C4-2B (cell line): ENCODE measurements around the gene UBE3A.
"Not testable (repeated sequence)": the region's sequence is repeated elsewhere in the genome, so short reads cannot be mapped to it uniquely, and the experiment has no call there.

ENCODE experiments used
- H3K27ac ChIP-seq: fragments of 450-650 bp; 2 replicates; pipeline ENCODE4 v1.5.1; 2017
- ZFX ChIP-seq: fragments of 450-650 bp; IDR thresholded peaks from 2 replicates; pipeline ENCODE4 v1.6.1; 2017
- TF ChIP-seq, protein P1 (sequence below): fragments of 450-650 bp; conservative IDR thresholded peaks from 2 replicates; pipeline ENCODE4 v1.5.1; 2017; ENCODE audit warnings: mild to moderate bottlenecking

UBE3A gene

DNA sequence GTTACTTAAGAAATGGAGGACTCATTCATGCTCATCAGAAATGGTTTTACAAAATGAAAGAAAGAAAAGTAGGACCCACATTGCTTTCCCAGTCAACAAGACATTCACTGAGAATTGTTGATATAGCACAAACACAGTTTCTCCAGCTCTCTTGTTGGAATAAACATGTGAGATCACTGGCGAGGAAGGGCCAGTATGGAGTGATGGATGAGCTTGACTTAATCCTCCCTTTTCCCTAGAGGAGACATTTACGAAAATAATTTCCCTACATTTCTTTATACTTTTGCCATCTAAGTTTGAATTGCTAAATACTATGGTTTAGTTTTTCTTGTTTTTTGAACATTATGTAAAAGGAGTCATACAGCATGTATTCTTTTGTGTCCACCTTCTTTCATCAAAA is 15.9 kb upstream of the UBE3A start:
- H3K27ac ChIP-seq, result no peak overlapping the region
- no peak for TF ChIP-seq ZFX
- TF ChIP-seq, protein P1, sequence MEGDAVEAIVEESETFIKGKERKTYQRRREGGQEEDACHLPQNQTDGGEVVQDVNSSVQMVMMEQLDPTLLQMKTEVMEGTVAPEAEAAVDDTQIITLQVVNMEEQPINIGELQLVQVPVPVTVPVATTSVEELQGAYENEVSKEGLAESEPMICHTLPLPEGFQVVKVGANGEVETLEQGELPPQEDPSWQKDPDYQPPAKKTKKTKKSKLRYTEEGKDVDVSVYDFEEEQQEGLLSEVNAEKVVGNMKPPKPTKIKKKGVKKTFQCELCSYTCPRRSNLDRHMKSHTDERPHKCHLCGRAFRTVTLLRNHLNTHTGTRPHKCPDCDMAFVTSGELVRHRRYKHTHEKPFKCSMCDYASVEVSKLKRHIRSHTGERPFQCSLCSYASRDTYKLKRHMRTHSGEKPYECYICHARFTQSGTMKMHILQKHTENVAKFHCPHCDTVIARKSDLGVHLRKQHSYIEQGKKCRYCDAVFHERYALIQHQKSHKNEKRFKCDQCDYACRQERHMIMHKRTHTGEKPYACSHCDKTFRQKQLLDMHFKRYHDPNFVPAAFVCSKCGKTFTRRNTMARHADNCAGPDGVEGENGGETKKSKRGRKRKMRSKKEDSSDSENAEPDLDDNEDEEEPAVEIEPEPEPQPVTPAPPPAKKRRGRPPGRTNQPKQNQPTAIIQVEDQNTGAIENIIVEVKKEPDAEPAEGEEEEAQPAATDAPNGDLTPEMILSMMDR, result no peak

- not testable (repeated sequence) for H3K27ac ChIP-seq
Measured at GRCh38 chr15:25453246-25453645, 14.4 kb upstream of the UBE3A start.

- TF ChIP-seq ZFX, result no peak
- TF ChIP-seq, protein P1, result no peak
- no peak overlapping the region for H3K27ac ChIP-seq
Measured at GRCh38 chr15:25451501-25451900, 12.7 kb upstream of the UBE3A start.

DNA sequence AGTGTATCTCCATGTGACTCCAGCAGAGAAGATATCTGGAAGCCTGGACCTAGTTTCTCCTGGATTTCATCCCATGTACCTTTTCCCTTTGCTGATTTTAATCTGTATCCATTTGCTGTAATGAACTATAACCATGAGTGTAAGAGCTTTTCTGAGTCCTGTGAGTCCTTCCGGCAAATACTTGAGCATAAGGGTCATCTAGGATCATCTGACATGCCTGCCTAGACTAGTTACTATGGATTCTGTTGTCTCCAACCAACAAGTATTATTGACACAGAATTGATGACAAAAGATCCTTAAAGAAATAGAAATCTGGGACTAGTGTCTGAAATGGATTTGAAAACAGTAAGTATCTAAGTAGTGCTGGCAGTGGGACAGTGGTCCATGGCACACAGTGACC is 11.3 kb upstream of the UBE3A start:
- no peak for TF ChIP-seq ZFX
- TF ChIP-seq, protein P1, result no peak
- H3K27ac ChIP-seq, result no peak overlapping the region

DNA sequence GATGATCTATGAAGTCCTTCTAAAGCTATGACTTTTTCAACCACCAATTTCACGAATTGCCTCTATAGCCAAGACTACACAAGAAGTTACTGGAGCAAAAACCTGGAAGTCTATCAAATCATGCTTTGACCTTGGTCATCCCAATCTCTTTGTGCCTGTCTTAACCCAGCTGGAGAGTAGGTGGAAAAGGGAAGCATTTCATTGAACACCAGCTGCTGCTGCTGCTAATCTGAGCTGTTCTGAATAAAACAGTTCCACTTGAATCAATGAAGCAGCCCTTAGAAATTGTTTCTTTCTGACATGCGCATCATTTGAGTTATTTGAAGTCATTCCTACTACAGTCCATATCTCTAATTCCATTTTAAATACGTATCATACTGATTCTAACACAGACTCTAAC is 7.3 kb upstream of the UBE3A start:
- H3K27ac ChIP-seq, result no peak overlapping the region
- TF ChIP-seq, protein P1, result no peak
- TF ChIP-seq ZFX, result no peak

DNA sequence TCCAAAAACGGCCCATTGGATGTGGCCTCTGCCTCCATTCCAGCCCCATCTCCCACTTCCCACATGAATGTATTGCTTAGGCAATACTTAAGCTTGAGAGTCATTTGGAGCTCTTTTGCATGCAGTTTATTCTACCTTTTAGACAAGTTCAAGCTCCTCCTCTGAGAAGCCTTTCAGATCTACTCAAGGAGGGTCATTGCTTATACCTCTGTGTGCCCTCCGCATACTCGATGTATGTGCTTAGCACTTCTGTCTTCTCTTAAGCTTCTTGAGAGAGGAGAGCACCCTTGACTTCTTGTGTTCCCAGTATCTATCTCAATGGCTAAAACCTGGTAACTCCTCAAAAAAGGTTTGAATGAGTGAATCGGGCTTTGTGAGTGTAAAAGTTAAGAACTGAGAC is 6.6 kb upstream of the UBE3A start:
- no peak overlapping the region for H3K27ac ChIP-seq
- TF ChIP-seq ZFX, result no peak
- TF ChIP-seq, protein P1, result no peak

GRCh38 chr15:25441111-25441510 is 2.3 kb upstream of the UBE3A start:
- TF ChIP-seq, protein P1, result no peak
- TF ChIP-seq ZFX, result no peak

GRCh38 chr15:25439369-25439836 is 579 bp upstream of the UBE3A start:
- no peak for TF ChIP-seq ZFX
- TF ChIP-seq, protein P1, result no peak
- H3K27ac ChIP-seq, result peak overlapping the region; percentile 100

More at GRCh38 chr15:25441111-25441510, 2.3 kb upstream of the UBE3A start:
- no peak overlapping the region for H3K27ac ChIP-seq
